ENCODE measurements around the gene ATXN3L. TPM values are rescaled to one million over a fixed set of nuclear protein-coding genes. Genes with fewer than 3 reads are reported as not detected.

Gene ATXN3L
- total RNA-seq, 4 donors from 2014 or later, result not detected

GRCh38 chrX:13345037-13345436, 25.2 kb upstream of the ATXN3L start:
- WGBS, 2 donors (ENCODE audit: low coverage in 1 of 2), result 74 to 90% methylated on average over 4 of the region's 4 CpGs
- Histone ChIP-seq H3K27ac (no peak overlapping the region), H3K36me3 (no peaks in the 10 kb centered on the region), H3K27me3 (no peaks in the 10 kb centered on the region), H3K4me1 (peaks cover 0 to 2% (median 0%) of the 10 kb centered on the region in 4 donors), H3K4me3 (no peak overlapping the region), H3K9me3 (no peaks in the 10 kb centered on the region)
- no peak for DNase-seq
- intact Hi-C loops (cut with DNase I; ENCODE audit: low total_unique reads), result no loop called here
- no peak for TF ChIP-seq EP300 (IDR thresholded peaks at IDR 0.05; ENCODE audit: low read depth)
- TF ChIP-seq POLR2A (IDR thresholded peaks at IDR 0.05), result no peak
- no peak for TF ChIP-seq POLR2AphosphoS5 (IDR thresholded peaks at IDR 0.05)
- TF ChIP-seq, protein P1, sequence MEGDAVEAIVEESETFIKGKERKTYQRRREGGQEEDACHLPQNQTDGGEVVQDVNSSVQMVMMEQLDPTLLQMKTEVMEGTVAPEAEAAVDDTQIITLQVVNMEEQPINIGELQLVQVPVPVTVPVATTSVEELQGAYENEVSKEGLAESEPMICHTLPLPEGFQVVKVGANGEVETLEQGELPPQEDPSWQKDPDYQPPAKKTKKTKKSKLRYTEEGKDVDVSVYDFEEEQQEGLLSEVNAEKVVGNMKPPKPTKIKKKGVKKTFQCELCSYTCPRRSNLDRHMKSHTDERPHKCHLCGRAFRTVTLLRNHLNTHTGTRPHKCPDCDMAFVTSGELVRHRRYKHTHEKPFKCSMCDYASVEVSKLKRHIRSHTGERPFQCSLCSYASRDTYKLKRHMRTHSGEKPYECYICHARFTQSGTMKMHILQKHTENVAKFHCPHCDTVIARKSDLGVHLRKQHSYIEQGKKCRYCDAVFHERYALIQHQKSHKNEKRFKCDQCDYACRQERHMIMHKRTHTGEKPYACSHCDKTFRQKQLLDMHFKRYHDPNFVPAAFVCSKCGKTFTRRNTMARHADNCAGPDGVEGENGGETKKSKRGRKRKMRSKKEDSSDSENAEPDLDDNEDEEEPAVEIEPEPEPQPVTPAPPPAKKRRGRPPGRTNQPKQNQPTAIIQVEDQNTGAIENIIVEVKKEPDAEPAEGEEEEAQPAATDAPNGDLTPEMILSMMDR (IDR thresholded peaks at IDR 0.05), result no peak
- in situ Hi-C loops (cut with MboI; ENCODE audit: low pct_ligation_motif_present in 1 of 4, low pct_unique_long_range_greater_than_20kb in 1 of 4, low sequenced_read_pairs in 3 of 4), result no loop called here

DNA sequence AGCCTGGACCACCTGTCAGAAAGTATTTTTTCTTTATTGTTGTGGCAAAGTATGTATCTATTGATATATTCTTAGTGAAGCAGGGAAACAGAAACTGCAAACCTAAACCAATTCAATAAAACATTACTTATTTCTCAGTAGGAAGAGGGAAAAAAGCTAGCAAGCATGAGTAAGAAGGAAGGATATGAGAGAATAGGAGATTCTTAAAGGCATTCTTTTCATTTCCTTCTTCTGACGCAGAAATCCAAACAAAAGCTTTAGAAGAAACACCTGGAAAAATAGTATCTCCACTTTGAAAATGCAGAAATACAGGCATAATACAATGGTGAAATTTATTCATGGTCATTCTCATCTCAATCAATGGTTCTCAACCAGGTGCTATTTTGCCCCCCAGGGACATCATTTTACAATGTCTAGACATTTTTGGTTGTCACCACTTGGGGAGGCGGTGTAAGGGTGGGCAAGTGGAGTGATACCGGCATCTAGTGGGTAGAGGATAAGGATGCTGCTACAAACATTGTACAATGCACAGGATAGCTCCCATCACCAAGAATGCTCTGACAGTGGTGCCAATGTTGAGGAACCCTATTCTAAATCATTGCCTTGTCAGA, 21.7 kb upstream of the ATXN3L start:
- in situ Hi-C loops (cut with MboI; ENCODE audit: low pct_ligation_motif_present in 1 of 4, low pct_unique_long_range_greater_than_20kb in 1 of 4, low sequenced_read_pairs in 3 of 4) (no loop called here), intact Hi-C loops (cut with DNase I; ENCODE audit: low total_unique reads) (loop anchor here (1.0 kb wide), 1 partner anchor 48 kb away; no protein-coding TSS in a partner anchor)
- no peaks in the 10 kb centered on the region for H3K27me3 ChIP-seq
- peaks cover 0 to 4% (median 0%) of the 10 kb centered on the region in 4 donors for H3K4me1 ChIP-seq
- no peak overlapping the region for H3K4me3 ChIP-seq
- H3K36me3 ChIP-seq, result no peaks in the 10 kb centered on the region
- no peak for TF ChIP-seq POLR2A (IDR thresholded peaks at IDR 0.05)
- TF ChIP-seq, protein P1 (IDR thresholded peaks at IDR 0.05), result no peak
- no peak for TF ChIP-seq POLR2AphosphoS5 (IDR thresholded peaks at IDR 0.05)
- no peak for TF ChIP-seq EP300 (IDR thresholded peaks at IDR 0.05; ENCODE audit: low read depth)
- H3K9me3 ChIP-seq, result no peaks in the 10 kb centered on the region
- DNase-seq, result no peak
- no peak overlapping the region for H3K27ac ChIP-seq
- WGBS, 2 donors (ENCODE audit: low coverage in 1 of 2), result 90 to 100% methylated on average over 1 to 3 of the region's 3 CpGs

DNA sequence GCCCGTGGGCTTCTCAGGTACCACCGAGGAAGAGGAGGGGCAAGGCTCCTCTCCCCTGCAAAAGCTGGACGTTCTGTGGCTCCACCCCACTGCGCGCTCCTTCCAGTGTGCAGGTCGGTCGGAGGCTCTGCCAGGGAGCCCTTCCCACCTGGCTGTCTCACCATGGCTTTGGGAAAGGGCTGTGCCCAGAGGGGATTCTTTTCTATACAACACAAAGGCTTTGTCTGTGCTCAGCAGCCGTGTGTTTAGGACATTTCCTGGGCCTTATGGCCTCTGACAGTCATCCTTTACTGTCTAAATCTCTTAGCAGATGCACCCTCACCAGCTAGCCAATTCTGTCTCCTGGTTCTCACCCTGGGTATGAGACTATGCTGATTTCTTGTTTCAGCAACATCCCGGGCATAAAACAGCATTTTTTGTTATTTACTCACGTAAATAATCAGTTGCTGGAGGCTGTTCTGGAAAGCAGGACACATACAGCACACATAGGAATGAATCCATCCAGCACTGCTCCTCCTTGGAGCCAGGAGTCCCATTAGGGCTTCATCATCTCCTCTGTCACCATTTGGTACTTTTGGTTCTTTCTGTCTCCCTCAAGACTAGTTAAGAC, 20.4 kb upstream of the ATXN3L start:
- in situ Hi-C loops (cut with MboI; ENCODE audit: low pct_ligation_motif_present in 1 of 4, low pct_unique_long_range_greater_than_20kb in 1 of 4, low sequenced_read_pairs in 3 of 4) (no loop called here), intact Hi-C loops (cut with DNase I; ENCODE audit: low total_unique reads) (no loop called here)
- H3K27ac ChIP-seq, result no peak overlapping the region
- no peaks in the 10 kb centered on the region for H3K27me3 ChIP-seq
- WGBS, 2 donors (ENCODE audit: low coverage in 1 of 2), result 81% methylated on average over 10 of the region's 10 CpGs; no CpG with 5 or more reads in 1 of the 2 donors
- H3K9me3 ChIP-seq, result no peaks in the 10 kb centered on the region
- TF ChIP-seq POLR2A (IDR thresholded peaks at IDR 0.05) (no peak), EP300 (IDR thresholded peaks at IDR 0.05; ENCODE audit: low read depth) (no peak), POLR2AphosphoS5 (IDR thresholded peaks at IDR 0.05) (no peak)
- peaks cover 0 to 4% (median 0%) of the 10 kb centered on the region in 4 donors for H3K4me1 ChIP-seq
- no peaks in the 10 kb centered on the region for H3K36me3 ChIP-seq
- DNase-seq, result no peak
- H3K4me3 ChIP-seq, result no peak overlapping the region

GRCh38 chrX:13339607-13340006, 19.8 kb upstream of the ATXN3L start:
- no peaks in the 10 kb centered on the region for H3K36me3 ChIP-seq
- TF ChIP-seq, protein P1 (IDR thresholded peaks at IDR 0.05), result no peak
- TF ChIP-seq POLR2A (IDR thresholded peaks at IDR 0.05), result no peak
- intact Hi-C loops (cut with DNase I; ENCODE audit: low total_unique reads) (no loop called here), in situ Hi-C loops (cut with MboI; ENCODE audit: low pct_ligation_motif_present in 1 of 4, low pct_unique_long_range_greater_than_20kb in 1 of 4, low sequenced_read_pairs in 3 of 4) (no loop called here)
- 45% methylated on average over 3 of the region's 3 CpGs; no CpG with 5 or more reads in 1 of the 2 donors for WGBS, 2 donors (ENCODE audit: low coverage in 1 of 2)
- H3K9me3 ChIP-seq, result no peaks in the 10 kb centered on the region
- peak; percentile 44 for DNase-seq
- H3K27ac ChIP-seq, result peak overlapping the region in 1 of 4 donors; percentile 35
- H3K4me3 ChIP-seq, result no peak overlapping the region
- H3K4me1 ChIP-seq, result peaks cover 0 to 4% (median 0%) of the 10 kb centered on the region in 4 donors
- no peaks in the 10 kb centered on the region for H3K27me3 ChIP-seq
